Retinal pigment epithelial cell (primary cell): ENCODE data around the gene MAP1A.

Experiments
- DNase-seq: peaks from one replicate; pipeline ENCODE4 v3.0.0-alpha.2; 2010; ENCODE audit warnings: low read depth
- H3K4me3 ChIP-seq: 2 replicates; pipeline ENCODE4 v1.5.1; 2011; ENCODE audit warnings: mild to moderate bottlenecking, low read length, control low read depth, moderate library complexity
- TF ChIP-seq, protein P1 (sequence below): conservative IDR thresholded peaks from 2 replicates; pipeline ENCODE4 v1.5.1; 2011; ENCODE audit warnings: low read depth, low read length, control low read depth, inconsistent platforms

MAP1A gene

DNA sequence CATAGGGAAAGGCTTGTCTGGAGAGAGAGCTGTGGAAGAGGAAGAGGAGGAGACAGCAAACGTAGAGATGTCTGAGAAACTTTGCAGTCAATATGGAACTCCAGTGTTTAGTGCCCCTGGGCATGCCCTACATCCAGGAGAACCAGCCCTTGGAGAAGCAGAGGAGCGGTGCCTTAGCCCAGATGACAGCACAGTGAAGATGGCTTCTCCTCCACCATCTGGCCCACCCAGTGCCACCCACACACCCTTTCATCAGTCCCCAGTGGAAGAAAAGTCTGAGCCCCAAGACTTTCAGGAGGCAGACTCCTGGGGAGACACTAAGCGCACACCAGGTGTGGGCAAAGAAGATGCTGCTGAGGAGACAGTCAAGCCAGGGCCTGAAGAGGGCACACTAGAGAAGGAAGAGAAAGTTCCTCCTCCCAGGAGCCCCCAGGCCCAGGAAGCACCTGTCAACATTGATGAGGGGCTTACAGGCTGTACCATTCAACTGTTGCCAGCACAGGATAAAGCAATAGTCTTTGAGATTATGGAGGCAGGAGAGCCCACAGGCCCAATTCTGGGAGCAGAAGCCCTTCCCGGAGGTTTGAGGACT is 6.9 kb downstream of the MAP1A start:
- DNase-seq = no peak
- TF ChIP-seq, protein P1, sequence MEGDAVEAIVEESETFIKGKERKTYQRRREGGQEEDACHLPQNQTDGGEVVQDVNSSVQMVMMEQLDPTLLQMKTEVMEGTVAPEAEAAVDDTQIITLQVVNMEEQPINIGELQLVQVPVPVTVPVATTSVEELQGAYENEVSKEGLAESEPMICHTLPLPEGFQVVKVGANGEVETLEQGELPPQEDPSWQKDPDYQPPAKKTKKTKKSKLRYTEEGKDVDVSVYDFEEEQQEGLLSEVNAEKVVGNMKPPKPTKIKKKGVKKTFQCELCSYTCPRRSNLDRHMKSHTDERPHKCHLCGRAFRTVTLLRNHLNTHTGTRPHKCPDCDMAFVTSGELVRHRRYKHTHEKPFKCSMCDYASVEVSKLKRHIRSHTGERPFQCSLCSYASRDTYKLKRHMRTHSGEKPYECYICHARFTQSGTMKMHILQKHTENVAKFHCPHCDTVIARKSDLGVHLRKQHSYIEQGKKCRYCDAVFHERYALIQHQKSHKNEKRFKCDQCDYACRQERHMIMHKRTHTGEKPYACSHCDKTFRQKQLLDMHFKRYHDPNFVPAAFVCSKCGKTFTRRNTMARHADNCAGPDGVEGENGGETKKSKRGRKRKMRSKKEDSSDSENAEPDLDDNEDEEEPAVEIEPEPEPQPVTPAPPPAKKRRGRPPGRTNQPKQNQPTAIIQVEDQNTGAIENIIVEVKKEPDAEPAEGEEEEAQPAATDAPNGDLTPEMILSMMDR = no peak
- H3K4me3 ChIP-seq = no peak overlapping the region

DNA sequence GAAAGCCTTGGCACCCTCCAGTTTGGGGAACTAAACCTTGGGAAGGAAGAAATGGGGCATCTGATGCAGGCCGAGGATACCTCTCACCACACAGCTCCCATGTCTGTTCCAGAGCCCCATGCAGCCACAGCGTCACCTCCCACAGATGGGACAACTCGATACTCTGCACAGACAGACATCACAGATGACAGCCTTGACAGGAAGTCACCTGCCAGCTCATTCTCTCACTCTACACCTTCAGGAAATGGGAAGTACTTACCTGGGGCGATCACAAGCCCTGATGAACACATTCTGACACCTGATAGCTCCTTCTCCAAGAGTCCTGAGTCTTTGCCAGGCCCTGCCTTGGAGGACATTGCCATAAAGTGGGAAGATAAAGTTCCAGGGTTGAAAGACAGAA is 7.7 kb downstream of the MAP1A start:
- TF ChIP-seq, protein P1 = no peak
- no peak for DNase-seq
- H3K4me3 ChIP-seq = no peak overlapping the region

DNA sequence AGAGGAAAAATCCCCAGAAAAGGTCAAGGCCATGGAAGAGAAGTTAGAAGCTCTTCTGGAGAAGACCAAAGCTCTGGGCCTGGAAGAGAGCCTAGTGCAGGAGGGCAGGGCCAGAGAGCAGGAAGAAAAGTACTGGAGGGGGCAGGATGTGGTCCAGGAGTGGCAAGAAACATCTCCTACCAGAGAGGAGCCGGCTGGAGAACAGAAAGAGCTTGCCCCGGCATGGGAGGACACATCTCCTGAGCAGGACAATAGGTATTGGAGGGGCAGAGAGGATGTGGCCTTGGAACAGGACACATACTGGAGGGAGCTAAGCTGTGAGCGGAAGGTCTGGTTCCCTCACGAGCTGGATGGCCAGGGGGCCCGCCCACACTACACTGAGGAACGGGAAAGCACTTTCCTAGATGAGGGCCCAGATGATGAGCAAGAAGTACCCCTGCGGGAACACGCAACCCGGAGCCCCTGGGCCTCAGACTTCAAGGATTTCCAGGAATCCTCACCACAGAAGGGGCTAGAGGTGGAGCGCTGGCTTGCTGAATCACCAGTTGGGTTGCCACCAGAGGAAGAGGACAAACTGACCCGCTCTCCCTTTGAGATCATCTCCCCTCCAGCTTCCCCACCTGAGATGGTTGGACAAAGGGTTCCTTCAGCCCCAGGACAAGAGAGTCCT is 9.0 kb downstream of the MAP1A start:
- TF ChIP-seq, protein P1 = no peak
- no peak for DNase-seq

DNA sequence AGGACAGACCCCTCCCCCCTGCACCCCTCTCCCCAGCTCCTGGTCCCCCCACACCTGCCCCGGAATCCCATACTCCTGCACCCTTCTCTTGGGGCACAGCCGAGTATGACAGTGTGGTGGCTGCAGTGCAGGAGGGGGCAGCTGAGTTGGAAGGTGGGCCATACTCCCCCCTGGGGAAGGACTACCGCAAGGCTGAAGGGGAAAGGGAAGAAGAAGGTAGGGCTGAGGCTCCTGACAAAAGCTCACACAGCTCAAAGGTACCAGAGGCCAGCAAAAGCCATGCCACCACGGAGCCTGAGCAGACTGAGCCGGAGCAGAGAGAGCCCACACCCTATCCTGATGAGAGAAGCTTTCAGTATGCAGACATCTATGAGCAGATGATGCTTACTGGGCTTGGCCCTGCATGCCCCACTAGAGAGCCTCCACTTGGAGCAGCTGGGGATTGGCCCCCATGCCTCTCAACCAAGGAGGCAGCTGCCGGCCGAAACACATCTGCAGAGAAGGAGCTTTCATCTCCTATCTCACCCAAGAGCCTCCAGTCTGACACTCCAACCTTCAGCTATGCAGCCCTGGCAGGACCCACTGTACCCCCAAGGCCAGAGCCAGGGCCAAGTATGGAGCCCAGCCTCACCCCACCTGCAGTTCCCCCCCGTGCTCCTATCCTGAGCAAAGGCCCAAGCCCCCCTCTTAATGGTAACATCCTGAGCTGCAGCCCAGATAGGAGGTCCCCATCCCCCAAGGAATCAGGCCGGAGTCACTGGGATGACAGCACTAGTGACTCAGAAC is 9.8 kb downstream of the MAP1A start:
- H3K4me3 ChIP-seq = no peak overlapping the region
- TF ChIP-seq, protein P1 = no peak
- DNase-seq = no peak

More for the DNA sequence above, 9.0 kb downstream of the MAP1A start:
- no peak overlapping the region for H3K4me3 ChIP-seq

DNA sequence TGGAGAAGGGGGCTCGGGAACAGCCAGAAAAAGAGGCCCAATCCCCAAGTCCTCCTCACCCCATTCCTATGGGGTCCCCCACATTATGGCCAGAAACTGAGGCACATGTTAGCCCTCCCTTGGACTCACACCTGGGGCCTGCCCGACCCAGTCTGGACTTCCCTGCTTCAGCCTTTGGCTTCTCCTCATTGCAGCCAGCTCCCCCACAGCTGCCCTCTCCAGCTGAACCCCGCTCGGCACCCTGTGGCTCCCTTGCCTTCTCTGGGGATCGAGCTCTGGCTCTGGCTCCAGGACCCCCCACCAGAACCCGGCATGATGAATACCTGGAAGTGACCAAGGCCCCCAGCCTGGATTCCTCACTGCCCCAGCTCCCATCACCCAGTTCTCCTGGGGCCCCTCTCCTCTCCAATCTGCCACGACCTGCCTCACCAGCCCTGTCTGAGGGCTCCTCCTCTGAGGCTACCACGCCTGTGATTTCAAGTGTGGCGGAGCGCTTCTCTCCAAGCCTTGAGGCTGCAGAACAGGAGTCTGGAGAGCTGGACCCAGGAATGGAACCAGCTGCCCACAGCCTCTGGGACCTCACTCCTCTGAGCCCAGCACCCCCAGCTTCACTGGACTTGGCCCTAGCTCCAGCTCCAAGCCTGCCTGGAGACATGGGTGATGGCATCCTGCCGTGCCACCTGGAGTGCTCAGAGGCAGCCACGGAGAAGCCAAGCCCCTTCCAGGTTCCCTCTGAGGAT is 10.6 kb downstream of the MAP1A start:
- no peak for DNase-seq
- TF ChIP-seq, protein P1 = no peak
- no peak overlapping the region for H3K4me3 ChIP-seq

DNA sequence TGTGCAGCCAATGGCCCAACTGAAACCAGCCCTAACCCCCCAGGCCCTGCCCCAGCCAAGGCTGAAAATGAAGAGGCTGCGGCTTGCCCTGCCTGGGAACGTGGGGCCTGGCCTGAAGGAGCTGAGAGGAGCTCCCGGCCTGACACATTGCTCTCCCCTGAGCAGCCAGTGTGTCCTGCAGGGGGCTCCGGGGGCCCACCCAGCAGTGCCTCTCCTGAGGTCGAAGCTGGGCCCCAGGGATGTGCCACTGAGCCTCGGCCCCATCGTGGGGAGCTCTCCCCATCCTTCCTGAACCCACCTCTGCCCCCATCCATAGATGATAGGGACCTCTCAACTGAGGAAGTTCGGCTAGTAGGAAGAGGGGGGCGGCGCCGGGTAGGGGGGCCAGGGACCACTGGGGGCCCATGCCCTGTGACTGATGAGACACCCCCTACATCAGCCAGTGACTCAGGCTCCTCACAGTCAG is 11.2 kb downstream of the MAP1A start:
- DNase-seq = no peak
- TF ChIP-seq, protein P1 = no peak
- no peak overlapping the region for H3K4me3 ChIP-seq
